Upper lobe of left lung (tissue), 6 donors: Measurements from ENCODE around the gene NKG7. TPM values are rescaled to one million over a fixed set of nuclear protein-coding genes. Genes with fewer than 3 reads are reported as not detected.

Source experiments
- ATAC-seq, 2 donors: fragments of 200-7000 bp; cut with Tn5 transposase; one replicate each; pipeline ENCODE4 v1.9.1; 2022; ENCODE audit warnings: mild to moderate bottlenecking in 2 of 2, moderate library complexity in 2 of 2; ENCODE audit not compliant: low FRiP score in 2 of 2
- DNase-seq, 2 donors: peaks; one replicate each; pipeline ENCODE4 v3.0.0-alpha.2; 2019 to 2020
- H3K27ac ChIP-seq, 4 donors: fragments of 200-600 bp; sonication (generic); one replicate each; pipeline ENCODE4 v1.5.1; 2016 to 2019
- H3K27me3 ChIP-seq, 4 donors: fragments of 200-600 bp; sonication (generic); one replicate each; pipeline ENCODE4 v1.5.1; 2017 to 2019
- H3K36me3 ChIP-seq, 4 donors: fragments of 200-600 bp; sonication (generic); one replicate each; pipeline ENCODE4 v1.5.1; 2016 to 2019
- H3K4me1 ChIP-seq, 4 donors: fragments of 200-600 bp; sonication (generic); one replicate each; pipeline ENCODE4 v1.5.1; 2018 to 2019
- H3K4me3 ChIP-seq, 4 donors: fragments of 200-600 bp; sonication (generic); one replicate each; pipeline ENCODE4 v1.5.1; 2017 to 2019; ENCODE audit warnings: mild to moderate bottlenecking in 2 of 4, moderate library complexity in 1 of 4
- H3K9me3 ChIP-seq, 4 donors: fragments of 200-600 bp; sonication (generic); one replicate each; pipeline ENCODE4 v1.5.1; 2018 to 2019
- CTCF ChIP-seq, 6 experiments: fragments of 450-650 bp in 4 of 6; fragments of 200-600 bp in 2 of 6; sonication (generic) in 2 of 6; IDR thresholded peaks; one replicate each; pipeline ENCODE4 v1.5.1; 2016 to 2019; ENCODE audit warnings: antibody characterized with exemption in 6 of 6
- EP300 ChIP-seq, 4 donors: sonication (generic); formaldehyde crosslinking; IDR thresholded peaks; one replicate each; pipeline ENCODE4 v1.5.1; 2017; ENCODE audit warnings: antibody characterized with exemption in 4 of 4, control low read depth in 2 of 4
- POLR2A ChIP-seq, 4 donors: fragments of 450-650 bp; IDR thresholded peaks; one replicate each; pipeline ENCODE4 v1.5.1; 2016 to 2017; ENCODE audit warnings: antibody characterized with exemption in 4 of 4, mild to moderate bottlenecking in 2 of 4
- POLR2AphosphoS5 ChIP-seq, 2 donors: sonication (generic); formaldehyde crosslinking; IDR thresholded peaks; one replicate each; pipeline ENCODE4 v1.5.1; 2017; ENCODE audit warnings: antibody characterized with exemption in 2 of 2
- WGBS, 2 donors: methylation state at CpG; one replicate each; pipeline ENCODE4 v1.1.5; 2017 to 2018; 5-methylcytosine and 5-hydroxymethylcytosine counted together
- total RNA-seq, 6 donors: library from RNA; depleted of rRNA in 4 of 6; stranded (reverse); fragments of >200 nt in 4 of 6; gene quantifications; one replicate each; pipeline versions ENCODE4 v1.1.0 to v1.2.1, GENCODE V29; 2016 to 2021
- donor health status: DM: no; HTN: no; CAD: no; lungs with moderate emphysema.
- donor health status: DM: no; HTN: yes; CAD: no; lungs with severe emphysema.

The NKG7 gene
- total RNA-seq, 6 donors from 2014 or later = 3.4 to 25.8 (median 9.7) TPM

GRCh38 chr19:51389143-51389542 is 16.7 kb upstream of the NKG7 start:
- Histone ChIP-seq H3K4me1 (peaks cover 0 to 6% (median 2%) of the 10 kb centered on the region in 4 donors), H3K27me3 (no peaks in the 10 kb centered on the region), H3K4me3 (no peak overlapping the region), H3K27ac (no peak overlapping the region), H3K9me3 (no peaks in the 10 kb centered on the region), H3K36me3 (no peaks in the 10 kb centered on the region)
- TF ChIP-seq POLR2AphosphoS5 (IDR thresholded peaks at IDR 0.05) (no peak), CTCF (IDR thresholded peaks at IDR 0.05) (no peak), POLR2A (IDR thresholded peaks at IDR 0.05) (no peak), EP300 (IDR thresholded peaks at IDR 0.05) (no peak)
- ATAC-seq (no peak), DNase-seq (peak in 1 of 2 donors; percentile 60)
- 87 to 91% methylated on average over 7 to 11 of the region's 14 CpGs for WGBS, 2 donors

- WGBS, 2 donors = 79 to 82% methylated on average over 15 of the region's 15 CpGs
- H3K4me3 ChIP-seq = peak within 1 kb of the TSS in 1 of 4 donors; percentile 10
- no peaks in the 10 kb centered on the region for H3K27me3 ChIP-seq
- no peaks in the 10 kb centered on the region for H3K4me1 ChIP-seq
- H3K9me3 ChIP-seq = no peaks in the 10 kb centered on the region
- ATAC-seq = no peak
- H3K27ac ChIP-seq = peak within 1 kb of the TSS in 1 of 4 donors; percentile 16
- TF ChIP-seq POLR2A (IDR thresholded peaks at IDR 0.05) = no peak
- H3K36me3 ChIP-seq = no peaks in the 10 kb centered on the region
- no peak for DNase-seq
Measured at GRCh38 chr19:51387924-51388389, 15.5 kb upstream of the NKG7 start, which contains the start of gene LIM2. Gene LIM2 (minus strand): TSS chr19:51387974. CDS start chr19:51387443, 531 bp downstream.

- Histone ChIP-seq H3K27ac (peak overlapping the region in 1 of 4 donors; percentile 16), H3K4me1 (no peaks in the 10 kb centered on the region), H3K4me3 (peak overlapping the region in 1 of 4 donors; percentile 10), H3K27me3 (no peaks in the 10 kb centered on the region), H3K36me3 (no peaks in the 10 kb centered on the region), H3K9me3 (no peaks in the 10 kb centered on the region)
- WGBS, 2 donors = 87 to 89% methylated on average over 11 to 14 of the region's 14 CpGs
- TF ChIP-seq POLR2AphosphoS5 (IDR thresholded peaks at IDR 0.05) (no peak), EP300 (IDR thresholded peaks at IDR 0.05) (no peak), POLR2A (IDR thresholded peaks at IDR 0.05) (no peak), CTCF (IDR thresholded peaks at IDR 0.05) (no peak)
- ATAC-seq (peak in 1 of 2 donors; percentile 38), DNase-seq (peak in 1 of 2 donors; percentile 63)
Measured at GRCh38 chr19:51386882-51387520, 14.5 kb upstream of the NKG7 start.

- ATAC-seq (no peak), DNase-seq (no peak)
- Histone ChIP-seq H3K27me3 (no peaks in the 10 kb centered on the region), H3K36me3 (no peaks in the 10 kb centered on the region), H3K9me3 (peaks cover 0 to 2% (median 0%) of the 10 kb centered on the region in 4 donors), H3K4me3 (no peak overlapping the region), H3K27ac (no peak overlapping the region), H3K4me1 (no peaks in the 10 kb centered on the region)
- TF ChIP-seq EP300 (IDR thresholded peaks at IDR 0.05) (no peak), POLR2AphosphoS5 (IDR thresholded peaks at IDR 0.05) (no peak), POLR2A (IDR thresholded peaks at IDR 0.05) (no peak), CTCF (IDR thresholded peaks at IDR 0.05) (no peak)
- whole genome bisulfite sequencing, 2 donors = 93 to 96% methylated on average over 4 of the region's 4 CpGs
Measured at GRCh38 chr19:51382004-51382403, 9.6 kb upstream of the NKG7 start.

GRCh38 chr19:51380379-51380778 is 7.9 kb upstream of the NKG7 start:
- ATAC-seq (no peak), DNase-seq (no peak)
- H3K4me1 ChIP-seq = no peaks in the 10 kb centered on the region
- 95 to 96% methylated on average over 9 of the region's 9 CpGs for WGBS, 2 donors
- H3K9me3 ChIP-seq = peaks cover 0 to 2% (median 0%) of the 10 kb centered on the region in 4 donors
- H3K36me3 ChIP-seq = no peaks in the 10 kb centered on the region
- TF ChIP-seq POLR2AphosphoS5 (IDR thresholded peaks at IDR 0.05) = no peak
- no peak for TF ChIP-seq EP300 (IDR thresholded peaks at IDR 0.05)
- TF ChIP-seq POLR2A (IDR thresholded peaks at IDR 0.05) = no peak
- no peak for TF ChIP-seq CTCF (IDR thresholded peaks at IDR 0.05)
- no peaks in the 10 kb centered on the region for H3K27me3 ChIP-seq
- H3K27ac ChIP-seq = no peak overlapping the region
- no peak overlapping the region for H3K4me3 ChIP-seq
